Type B pancreatic cell (in vitro differentiated cells): ENCODE data around the gene AHCTF1. TPM values are rescaled to one million over a fixed set of nuclear protein-coding genes. Genes with fewer than 3 reads are reported as not detected.
A peak's percentile ranks its signal among the peaks of the same experiment; 100 is the strongest.

Source experiments
- DNase-seq: peaks from one replicate; pipeline ENCODE4 v3.0.0; 2021; ENCODE audit warnings: mixed read lengths; ENCODE audit not compliant: unreplicated experiment; ENCODE audit errors: extremely low spot score
- H3K27ac Mint-ChIP-seq: 2 replicates; pipeline ENCODE4 v1.8.0; 2021; ENCODE audit warnings: mild to moderate bottlenecking, mixed read lengths
- H3K27me3 Mint-ChIP-seq: 2 replicates; pipeline ENCODE4 v1.8.0; 2021; ENCODE audit warnings: mixed read lengths
- H3K36me3 Mint-ChIP-seq: 2 replicates; pipeline ENCODE4 v1.8.0; 2021; ENCODE audit warnings: mixed read lengths
- H3K4me1 Mint-ChIP-seq: one replicate; pipeline ENCODE4 v1.8.0; 2021; ENCODE audit warnings: mixed read lengths; ENCODE audit not compliant: unreplicated experiment
- H3K4me3 Mint-ChIP-seq: 2 replicates; pipeline ENCODE4 v1.8.0; 2021; ENCODE audit warnings: mild to moderate bottlenecking, mixed read lengths
- H3K9me3 Mint-ChIP-seq: 2 replicates; pipeline ENCODE4 v1.8.0; 2021; ENCODE audit warnings: mixed read lengths
- total RNA-seq: library from RNA; stranded (reverse); gene quantifications from 2 replicates; pipeline ENCODE4 v1.2.1, GENCODE V29; 2021; ENCODE audit warnings: low replicate concordance
- TF ChIP-seq, protein P1 (sequence below): fragments of 200-600 bp; sonication (generic); conservative IDR thresholded peaks from 2 replicates; pipeline ENCODE4 v1.5.0; 2021; ENCODE audit warnings: antibody characterized with exemption, mild to moderate bottlenecking

AHCTF1 gene
- total RNA-seq, 1 donor from 2014 or later = 34.9 TPM

DNA sequence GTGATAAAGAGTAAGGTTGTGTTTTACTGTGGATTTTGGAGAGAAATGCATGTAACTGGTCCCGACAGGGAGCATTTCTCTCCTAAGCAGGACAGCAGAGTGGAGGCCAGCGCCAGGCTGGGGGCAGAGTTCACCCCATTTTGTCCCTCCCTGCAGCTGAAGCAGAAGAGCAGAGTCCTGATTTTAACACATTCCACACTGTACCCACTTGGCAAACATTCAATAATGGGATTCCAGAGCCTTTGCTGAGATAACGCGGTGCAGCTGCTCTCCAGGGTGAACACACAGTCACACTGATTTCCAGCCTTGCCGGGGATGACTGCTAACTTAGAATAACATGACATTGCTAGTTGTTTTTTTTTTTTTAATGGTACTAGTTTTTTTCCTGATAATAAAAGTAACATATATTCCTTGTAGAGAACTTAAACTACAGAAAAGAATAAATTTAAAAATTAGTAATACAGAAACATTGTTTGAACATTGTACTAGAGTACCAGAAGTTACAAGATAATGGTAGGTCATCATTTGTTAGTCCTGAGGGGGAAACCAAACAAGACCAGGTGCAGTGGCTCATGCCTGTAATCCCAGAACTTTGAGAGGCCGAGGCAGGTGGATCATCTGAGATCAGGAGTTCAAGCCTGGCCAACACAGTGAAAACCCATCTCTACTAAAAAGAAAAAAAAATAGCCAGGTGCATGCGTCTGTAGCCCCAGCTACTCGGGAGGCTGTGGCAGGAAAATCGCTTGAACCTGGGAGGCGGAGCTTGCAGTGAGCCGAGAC lies 130.3 kb downstream of the AHCTF1 start:
- Mint-ChIP-seq H3K27ac (peak overlapping the region; percentile 14), H3K9me3 (no peaks in the 10 kb centered on the region), H3K4me3 (no peak overlapping the region), H3K4me1 (peaks cover 15% of the 10 kb centered on the region), H3K36me3 (no peaks in the 10 kb centered on the region), H3K27me3 (peaks cover 5% of the 10 kb centered on the region)
- no peak for DNase-seq
- TF ChIP-seq, protein P1, sequence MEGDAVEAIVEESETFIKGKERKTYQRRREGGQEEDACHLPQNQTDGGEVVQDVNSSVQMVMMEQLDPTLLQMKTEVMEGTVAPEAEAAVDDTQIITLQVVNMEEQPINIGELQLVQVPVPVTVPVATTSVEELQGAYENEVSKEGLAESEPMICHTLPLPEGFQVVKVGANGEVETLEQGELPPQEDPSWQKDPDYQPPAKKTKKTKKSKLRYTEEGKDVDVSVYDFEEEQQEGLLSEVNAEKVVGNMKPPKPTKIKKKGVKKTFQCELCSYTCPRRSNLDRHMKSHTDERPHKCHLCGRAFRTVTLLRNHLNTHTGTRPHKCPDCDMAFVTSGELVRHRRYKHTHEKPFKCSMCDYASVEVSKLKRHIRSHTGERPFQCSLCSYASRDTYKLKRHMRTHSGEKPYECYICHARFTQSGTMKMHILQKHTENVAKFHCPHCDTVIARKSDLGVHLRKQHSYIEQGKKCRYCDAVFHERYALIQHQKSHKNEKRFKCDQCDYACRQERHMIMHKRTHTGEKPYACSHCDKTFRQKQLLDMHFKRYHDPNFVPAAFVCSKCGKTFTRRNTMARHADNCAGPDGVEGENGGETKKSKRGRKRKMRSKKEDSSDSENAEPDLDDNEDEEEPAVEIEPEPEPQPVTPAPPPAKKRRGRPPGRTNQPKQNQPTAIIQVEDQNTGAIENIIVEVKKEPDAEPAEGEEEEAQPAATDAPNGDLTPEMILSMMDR = no peak

DNA sequence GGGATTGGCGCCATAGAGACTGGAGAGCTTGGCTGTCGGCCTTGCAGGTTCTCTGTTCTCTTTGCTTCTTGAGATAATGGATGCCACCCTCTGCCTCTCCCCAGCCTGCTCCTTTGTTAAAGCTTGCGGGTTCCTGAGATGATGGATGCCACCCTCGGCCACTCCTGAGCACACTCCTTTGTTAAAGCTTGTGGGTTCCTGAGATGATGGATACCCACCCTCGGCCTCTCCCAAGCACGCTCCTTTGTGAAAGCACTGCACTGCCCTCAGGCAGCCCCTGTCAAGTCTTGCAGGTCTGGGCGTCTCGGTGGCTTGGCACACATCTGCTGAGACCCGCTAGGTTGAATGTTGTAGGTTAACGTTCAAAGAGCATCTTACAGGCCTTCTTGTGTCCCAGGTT lies 131.0 kb downstream of the AHCTF1 start:
- peaks cover 16% of the 10 kb centered on the region for H3K4me1 Mint-ChIP-seq
- DNase-seq = no peak
- peak overlapping the region; percentile 14 for H3K27ac Mint-ChIP-seq
- H3K9me3 Mint-ChIP-seq = no peaks in the 10 kb centered on the region
- H3K27me3 Mint-ChIP-seq = peaks cover 6% of the 10 kb centered on the region
- H3K36me3 Mint-ChIP-seq = no peaks in the 10 kb centered on the region
- H3K4me3 Mint-ChIP-seq = no peak overlapping the region
- TF ChIP-seq, protein P1 = no peak

DNA sequence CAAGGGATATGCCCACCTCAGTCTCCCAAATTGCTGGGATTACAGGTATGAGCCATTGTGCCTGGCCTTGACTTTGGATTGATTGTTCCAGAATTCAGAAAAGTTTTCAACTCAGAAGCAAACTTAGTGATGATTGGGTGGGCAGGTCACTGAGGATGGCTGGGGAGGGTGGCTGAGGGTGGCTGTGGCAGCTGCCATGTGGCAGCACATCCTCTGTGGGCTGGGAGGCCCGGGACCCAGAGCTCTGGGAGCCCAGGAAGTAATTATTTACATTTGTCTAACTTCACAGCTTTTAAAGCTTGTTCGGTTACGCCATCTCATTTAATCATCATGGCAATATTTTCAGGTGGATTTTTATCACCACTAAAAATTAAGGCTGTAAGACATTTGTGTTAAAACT lies 131.4 kb downstream of the AHCTF1 start:
- Mint-ChIP-seq H3K9me3 (no peaks in the 10 kb centered on the region), H3K36me3 (no peaks in the 10 kb centered on the region), H3K4me1 (peaks cover 20% of the 10 kb centered on the region), H3K4me3 (no peak overlapping the region), H3K27me3 (peaks cover 9% of the 10 kb centered on the region), H3K27ac (no peak overlapping the region)
- TF ChIP-seq, protein P1 = no peak
- no peak for DNase-seq

DNA sequence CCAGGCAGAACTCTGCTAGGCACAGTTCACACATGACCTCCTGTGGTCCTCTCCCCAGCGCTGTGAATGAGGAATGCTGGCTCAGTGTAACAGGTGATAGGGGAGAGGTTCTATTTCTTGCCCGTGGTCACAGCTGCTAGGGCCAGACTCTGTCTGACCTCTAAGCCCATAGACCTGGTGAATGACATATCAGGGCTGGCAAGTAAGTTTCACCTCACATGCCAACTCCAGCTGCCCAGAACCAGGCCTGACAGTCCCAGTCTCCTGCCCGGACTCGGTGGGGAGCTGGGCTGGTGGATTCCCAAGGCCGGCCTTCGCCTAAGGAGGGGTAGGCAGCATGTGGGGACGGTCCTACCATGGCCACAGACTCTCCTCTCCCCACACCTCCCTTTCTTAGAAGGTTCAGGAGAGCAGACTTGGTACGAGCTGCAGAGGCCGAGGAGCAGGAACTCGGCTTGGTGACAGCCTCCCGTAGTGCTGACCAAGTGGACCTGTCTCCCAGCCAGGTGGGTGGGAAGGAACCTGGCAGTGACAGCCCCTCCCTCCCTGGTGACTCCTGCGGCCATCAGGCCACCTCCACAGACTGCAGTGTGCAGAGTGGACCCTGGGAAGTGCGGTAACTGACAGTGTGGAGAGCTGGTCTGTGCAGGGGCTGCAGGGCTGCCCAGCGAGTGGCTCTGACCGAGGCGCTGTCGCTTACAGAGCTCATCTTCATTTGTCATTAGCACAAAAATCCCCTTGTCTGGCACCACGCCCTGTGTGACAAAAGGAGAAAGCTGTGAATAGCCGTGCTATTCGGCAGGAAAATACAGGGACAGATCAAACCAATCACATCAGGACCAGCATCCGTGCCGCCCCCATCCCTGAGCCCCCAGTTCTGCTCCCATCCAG lies 132.9 kb downstream of the AHCTF1 start:
- Mint-ChIP-seq H3K4me1 (peaks cover 26% of the 10 kb centered on the region), H3K36me3 (no peaks in the 10 kb centered on the region), H3K9me3 (no peaks in the 10 kb centered on the region), H3K4me3 (peak overlapping the region; percentile 32), H3K27me3 (peaks cover 6% of the 10 kb centered on the region), H3K27ac (no peak overlapping the region)
- no peak for DNase-seq
- TF ChIP-seq, protein P1 = no peak

DNA sequence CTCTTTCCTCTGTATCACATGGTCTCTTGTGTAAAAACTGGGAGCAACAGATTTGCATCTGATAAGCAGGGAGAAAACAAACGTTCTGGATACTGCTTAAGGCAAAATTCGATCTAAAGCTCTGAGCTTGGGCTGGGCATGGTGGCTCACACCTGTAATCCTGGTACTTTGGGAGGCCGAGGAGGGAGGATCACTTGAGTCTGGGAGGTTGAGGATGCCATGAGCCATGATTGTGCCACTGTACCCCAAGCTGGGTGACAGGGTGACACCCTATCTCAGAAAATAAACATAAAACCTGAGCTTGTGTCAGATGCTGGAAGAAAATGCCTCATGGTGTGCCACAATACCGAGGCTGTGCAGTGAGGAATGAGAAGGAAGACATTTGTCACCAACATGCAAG lies 133.6 kb downstream of the AHCTF1 start:
- Mint-ChIP-seq H3K9me3 (no peaks in the 10 kb centered on the region), H3K27ac (peak overlapping the region; percentile 25), H3K4me1 (peaks cover 32% of the 10 kb centered on the region), H3K4me3 (no peak overlapping the region), H3K36me3 (no peaks in the 10 kb centered on the region), H3K27me3 (peaks cover 6% of the 10 kb centered on the region)
- TF ChIP-seq, protein P1 = no peak
- no peak for DNase-seq
